Activated CD4-positive, alpha-beta memory T cell treated with anti-CD3 and anti-CD28 coated beads, Interleukin-2, amount 10 ng/mL, durations not matched to agents 7 days and 5 days (primary cell): ENCODE measurements around the gene FOXO4. TPM values are rescaled to one million over a fixed set of nuclear protein-coding genes. Genes with fewer than 3 reads are reported as not detected.

Experiments
- CTCF ChIA-PET: fragments of 350-600 bp; sonication (Branson Sonifier 250); formaldehyde crosslinking; loops from one replicate; lab custom pipeline; 2021; ENCODE audit warnings: antibody characterized with exemption, inconsistent platforms; lab: Charles Lee
- POLR2A ChIA-PET: fragments of 350-600 bp; sonication (Branson Sonifier 250); formaldehyde crosslinking; loops from one replicate; lab custom pipeline; 2021; ENCODE audit warnings: antibody characterized with exemption; lab: Charles Lee
- DNase-seq: peaks from one replicate; pipeline ENCODE4 v3.0.0-alpha.2; 2020
- H3K27ac Mint-ChIP-seq: one replicate; pipeline ENCODE4 v1.8.0; 2021; ENCODE audit warnings: mild to moderate bottlenecking, mixed read lengths
- H3K27me3 Mint-ChIP-seq: one replicate; pipeline ENCODE4 v1.8.0; 2021; ENCODE audit warnings: mixed read lengths
- H3K36me3 Mint-ChIP-seq: one replicate; pipeline ENCODE4 v1.8.0; 2021; ENCODE audit warnings: low read depth, mixed read lengths
- H3K4me1 Mint-ChIP-seq: one replicate; pipeline ENCODE4 v1.8.0; 2021; ENCODE audit warnings: mixed read lengths
- H3K4me3 Mint-ChIP-seq: one replicate; pipeline ENCODE4 v1.8.0; 2021; ENCODE audit warnings: mild to moderate bottlenecking, mixed read lengths
- H3K9me3 Mint-ChIP-seq: one replicate; pipeline ENCODE4 v1.8.0; 2021; ENCODE audit warnings: mixed read lengths
- total RNA-seq, 2 experiments: library from RNA; stranded (reverse); gene quantifications; one replicate each; pipeline ENCODE4 v1.2.3, GENCODE V29; 2021

The FOXO4 gene
- total RNA-seq, 2 experiments from 2014 or later, result 18.4 to 20.4 TPM

DNA sequence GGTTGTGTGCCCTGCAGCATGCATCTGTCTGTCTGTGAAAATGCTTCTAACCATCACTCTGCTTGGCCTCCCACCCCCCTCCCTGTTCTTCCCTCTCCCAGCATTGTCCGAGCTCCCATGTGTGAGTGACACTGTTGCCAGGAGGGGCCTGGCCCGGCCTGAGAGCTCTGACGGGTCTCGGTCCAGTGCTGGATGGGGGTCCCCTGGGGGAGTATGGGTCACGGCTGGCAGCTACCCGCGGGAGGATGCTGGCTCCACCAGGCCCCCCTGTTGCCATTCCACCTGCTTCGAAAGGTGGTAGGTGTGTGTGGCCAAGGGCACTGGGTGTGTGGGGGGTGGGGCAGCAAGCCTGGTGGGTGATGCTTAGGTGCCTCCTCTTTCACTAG is 52.6 kb downstream of the FOXO4 start:
- H3K36me3 Mint-ChIP-seq, result no peaks in the 10 kb centered on the region
- no peaks in the 10 kb centered on the region for H3K9me3 Mint-ChIP-seq
- ChIA-PET POLR2A (no interaction called here), CTCF (no interaction called here)
- no peaks in the 10 kb centered on the region for H3K27me3 Mint-ChIP-seq
- DNase-seq, result no peak
- H3K4me1 Mint-ChIP-seq, result peaks cover 6% of the 10 kb centered on the region
- no peak overlapping the region for H3K4me3 Mint-ChIP-seq
- no peak overlapping the region for H3K27ac Mint-ChIP-seq

DNA sequence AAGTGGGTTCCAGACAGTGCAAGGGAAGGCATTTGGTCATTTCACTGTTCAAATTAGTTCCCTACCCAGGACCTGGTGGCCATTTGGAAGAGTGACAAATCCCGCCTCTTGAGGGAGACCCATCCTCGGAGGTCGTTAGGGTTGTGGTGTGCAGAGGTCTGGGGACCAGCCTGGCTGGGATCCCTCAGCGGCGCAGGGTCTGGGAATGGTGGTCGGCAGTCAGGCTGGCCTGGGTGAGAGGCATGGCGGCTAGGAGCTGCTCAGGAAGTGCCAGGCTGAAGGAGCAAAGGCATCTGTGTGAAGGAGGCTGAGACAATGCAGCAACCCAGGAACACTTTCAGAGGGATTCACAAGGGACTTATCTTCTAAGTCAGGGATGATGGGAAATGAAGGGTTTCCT is 55.7 kb downstream of the FOXO4 start:
- no peak overlapping the region for H3K4me3 Mint-ChIP-seq
- H3K27ac Mint-ChIP-seq, result no peak overlapping the region
- peaks cover 7% of the 10 kb centered on the region for H3K36me3 Mint-ChIP-seq
- H3K4me1 Mint-ChIP-seq, result peaks cover 2% of the 10 kb centered on the region
- no peaks in the 10 kb centered on the region for H3K27me3 Mint-ChIP-seq
- CTCF ChIA-PET, result no interaction called here
- no peak for DNase-seq
- no peaks in the 10 kb centered on the region for H3K9me3 Mint-ChIP-seq
- POLR2A ChIA-PET, result no interaction called here

Other genes starting within 250 kb of the FOXO4 start
- not detected for gene TEX11, start 187.1 kb upstream of the FOXO4 start, total RNA-seq
- not detected for gene SLC7A3, start 164.8 kb upstream of the FOXO4 start, total RNA-seq
- 10 to 100 TPM; 43.2 to 43.5 TPM for gene SNX12, start 27.5 kb upstream of the FOXO4 start, total RNA-seq
- 10 to 100 TPM; 26.4 to 29.9 TPM for gene CXorf65, start 10.9 kb downstream of the FOXO4 start, total RNA-seq
- 100 to 1,000 TPM; 633 to 637 TPM for gene IL2RG, start 15.7 kb downstream of the FOXO4 start, total RNA-seq
- 10 to 100 TPM; 56.5 to 61.3 TPM for gene MED12, start 22.7 kb downstream of the FOXO4 start, total RNA-seq
- 1 to 10 TPM in 1 of 2 experiments, under 1 TPM in 1; 0.90 to 1.2 TPM for gene NLGN3, start 49.0 kb downstream of the FOXO4 start, total RNA-seq
- gene GJB1, start 127.4 kb downstream of the FOXO4 start, total RNA-seq, result not detected
- 10 to 100 TPM; 21.5 to 22.2 TPM for gene ZMYM3, start 158.3 kb downstream of the FOXO4 start, total RNA-seq
- gene NONO, start 187.8 kb downstream of the FOXO4 start, total RNA-seq, result 100 to 1,000 TPM; 376 to 400 TPM
- gene ITGB1BP2, start 205.9 kb downstream of the FOXO4 start, total RNA-seq, result 1 to 10 TPM; 2.9 to 4.4 TPM